HG03460 (cell line): ENCODE results near the gene COL4A1.

Experiments
- ATAC-seq: cut with Tn5 transposase; IDR thresholded peaks from one replicate; pipeline ENCODE4 v1.9.1; 2021; ENCODE audit not compliant: unreplicated experiment

Gene COL4A1

GRCh38 chr13:110279684-110280083, 27.3 kb downstream of the COL4A1 start:
- ATAC-seq, result no peak

GRCh38 chr13:110278859-110279258, 28.1 kb downstream of the COL4A1 start:
- no peak for ATAC-seq

GRCh38 chr13:110277357-110277975, 29.5 kb downstream of the COL4A1 start:
- no peak for ATAC-seq

GRCh38 chr13:110276553-110276950, 30.4 kb downstream of the COL4A1 start:
- no peak for ATAC-seq

DNA sequence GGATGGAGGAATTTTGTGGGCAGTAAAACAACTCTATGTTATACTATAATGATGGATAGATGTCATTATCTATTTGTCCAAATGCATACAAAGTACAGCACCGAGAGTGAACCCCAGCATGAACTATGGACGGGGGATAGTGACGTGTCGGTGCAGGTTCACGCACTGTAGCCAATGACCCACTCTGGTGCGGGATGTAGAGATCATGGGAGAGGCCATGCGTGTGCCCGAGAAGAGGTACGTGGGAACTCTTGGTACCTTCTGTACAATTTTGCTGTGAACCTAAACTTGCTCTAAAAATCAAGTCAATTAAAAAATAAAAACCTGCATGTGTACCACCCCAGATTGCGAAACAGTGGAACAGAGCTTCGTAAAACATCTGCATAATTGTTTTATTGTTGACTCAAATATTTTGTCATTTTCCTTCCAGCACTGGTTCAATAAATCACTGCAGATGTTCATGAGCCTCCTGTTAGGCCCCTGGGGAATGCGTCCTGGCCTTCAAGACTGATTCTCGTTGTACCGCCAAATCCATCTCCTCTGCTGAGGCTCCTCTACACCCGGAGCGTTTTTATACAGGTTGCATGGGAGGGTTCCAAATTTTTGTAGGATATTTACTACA, 30.9 kb downstream of the COL4A1 start:
- ATAC-seq, result no peak

GRCh38 chr13:110274687-110275086, 32.3 kb downstream of the COL4A1 start:
- no peak for ATAC-seq

DNA sequence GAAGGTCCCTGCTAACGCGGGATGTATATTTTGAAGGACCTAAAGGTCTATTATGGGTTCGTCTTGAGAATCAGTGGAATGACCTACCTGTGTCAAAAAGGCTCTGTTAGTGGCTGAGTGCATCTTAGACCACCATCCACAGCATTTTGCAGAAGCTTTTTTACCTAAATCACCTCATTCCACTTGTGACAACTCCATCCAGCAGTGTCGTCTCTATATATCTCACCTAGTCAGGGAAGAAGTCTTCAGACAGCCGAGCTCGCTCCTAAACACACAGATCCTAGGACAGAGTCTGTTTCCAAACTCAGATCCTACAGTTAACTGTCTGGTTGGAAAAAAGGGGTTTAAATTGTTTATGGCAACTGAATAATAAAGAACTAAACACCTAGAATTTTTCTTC, 33.7 kb downstream of the COL4A1 start:
- no peak for ATAC-seq

- ATAC-seq, result no peak
Observed at GRCh38 chr13:110272651-110273050, 34.3 kb downstream of the COL4A1 start.

DNA sequence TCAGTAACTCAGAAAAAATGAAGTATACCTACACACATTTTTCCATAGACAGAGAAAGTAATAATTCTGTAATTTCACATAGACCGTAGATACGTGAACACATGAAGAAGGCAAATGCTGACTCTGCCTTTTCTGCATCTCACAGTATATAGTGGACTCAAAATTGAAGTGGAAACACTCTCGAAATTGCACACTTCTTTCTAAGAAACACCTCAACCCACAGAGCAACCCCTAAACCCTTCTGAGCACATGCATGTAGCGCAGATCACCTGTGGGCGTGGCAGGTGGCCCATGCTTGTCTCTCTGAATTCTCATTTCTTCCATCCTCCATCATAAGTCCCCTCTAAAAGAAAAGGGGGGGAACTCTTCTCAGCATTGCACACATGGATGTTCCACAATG, 34.7 kb downstream of the COL4A1 start:
- no peak for ATAC-seq

DNA sequence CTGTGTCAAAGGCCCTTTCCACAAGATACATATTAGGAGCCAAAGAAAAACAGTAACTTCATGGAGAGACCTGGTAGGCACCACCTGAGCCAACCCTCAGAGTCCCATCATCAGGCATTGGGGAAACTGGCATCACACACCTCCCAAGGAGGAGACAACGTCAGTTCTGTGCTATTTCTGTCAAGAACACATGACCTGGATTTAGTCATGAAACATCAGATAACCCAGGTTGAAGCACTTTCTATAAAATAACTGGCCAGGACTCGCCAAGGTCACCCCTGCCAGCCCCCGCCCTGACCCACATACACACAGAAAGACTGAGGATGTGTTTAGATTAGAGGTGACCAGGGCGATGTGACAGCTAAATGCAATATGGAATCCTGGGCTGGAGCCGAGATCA, 35.6 kb downstream of the COL4A1 start:
- no peak for ATAC-seq

- ATAC-seq, result no peak
Observed at GRCh38 chr13:110270507-110270906, 36.5 kb downstream of the COL4A1 start.

- ATAC-seq, result no peak
Observed at GRCh38 chr13:110269509-110270185, 37.3 kb downstream of the COL4A1 start.

GRCh38 chr13:110268576-110269185, 38.3 kb downstream of the COL4A1 start:
- no peak for ATAC-seq

DNA sequence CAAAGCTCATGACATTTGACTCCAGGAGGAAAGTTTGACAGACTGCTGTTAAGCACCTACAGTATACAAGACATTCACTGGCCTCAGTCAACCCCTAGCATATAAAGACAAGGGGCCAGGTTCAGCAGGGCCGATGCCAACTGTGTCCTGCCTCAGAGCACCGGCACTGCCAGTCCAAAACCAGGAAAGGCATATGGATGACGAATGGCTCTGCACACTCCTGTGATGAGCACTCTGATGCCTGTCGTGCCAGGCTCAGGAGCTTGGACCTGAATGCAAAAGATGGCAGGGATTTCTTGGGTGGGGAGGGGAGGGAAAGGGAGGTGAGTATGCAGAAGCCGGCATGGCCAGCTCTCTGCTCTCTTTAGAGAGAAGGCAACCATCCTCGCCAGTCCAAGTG, 38.9 kb downstream of the COL4A1 start:
- ATAC-seq, result no peak

- no peak for ATAC-seq
Observed at GRCh38 chr13:110266983-110267382, 40.0 kb downstream of the COL4A1 start.

DNA sequence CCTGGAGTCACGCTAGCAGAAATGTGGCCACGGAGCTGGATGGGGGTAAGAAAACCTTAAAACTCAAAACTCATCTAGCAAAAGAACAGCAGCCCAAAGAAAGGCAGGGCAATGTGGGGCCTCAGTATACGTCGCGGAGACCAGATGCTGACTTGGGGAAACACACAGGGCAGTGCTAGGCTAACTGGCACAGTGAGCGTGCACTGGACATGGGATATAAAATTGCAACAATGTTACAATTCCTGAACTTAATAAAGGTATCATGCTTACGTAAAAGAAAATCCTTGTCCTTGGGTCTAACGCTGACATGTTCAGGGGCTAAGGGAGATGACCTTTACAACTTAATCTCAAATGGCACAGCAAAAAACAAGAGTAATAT, 40.5 kb downstream of the COL4A1 start:
- no peak for ATAC-seq

GRCh38 chr13:110265682-110266430, 41.1 kb downstream of the COL4A1 start:
- ATAC-seq, result no peak

- no peak for ATAC-seq
Observed at GRCh38 chr13:110265341-110265681, 41.6 kb downstream of the COL4A1 start.

- ATAC-seq, result no peak
Observed at GRCh38 chr13:110264685-110265275, 42.2 kb downstream of the COL4A1 start.

GRCh38 chr13:110263888-110264287, 43.1 kb downstream of the COL4A1 start:
- no peak for ATAC-seq

DNA sequence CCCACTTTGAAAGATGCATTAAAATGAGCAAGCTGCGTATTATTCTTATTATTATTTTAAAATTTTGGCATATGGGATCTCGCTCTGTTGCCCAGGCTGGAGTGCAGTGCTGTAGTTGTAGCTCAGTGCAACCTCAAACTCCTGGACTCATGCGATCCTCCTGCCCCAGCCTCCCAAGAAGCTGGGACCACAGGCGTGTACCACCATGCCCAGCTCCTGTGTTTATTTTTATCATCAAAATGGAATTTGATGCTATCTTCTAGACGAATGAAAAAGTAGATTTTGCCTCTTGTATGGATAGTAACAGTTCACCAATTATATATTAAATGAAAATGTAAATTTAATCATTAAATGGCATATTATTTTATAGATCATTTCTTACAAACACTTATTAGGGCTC, 43.6 kb downstream of the COL4A1 start:
- ATAC-seq, result no peak
